Measurements from ENCODE around the gene LRRC23. TPM values are rescaled to one million over a fixed set of nuclear protein-coding genes. Genes with fewer than 3 reads are reported as not detected.

LRRC23 gene
- total and polyA plus RNA-seq, 9 of the 15 experiments (the other 6 are each of a cell fraction or from before 2014, with no cell fraction given) = 2.2 to 7.0 (median 3.0) TPM

GRCh38 chr12:6944381-6945186, 40.0 kb downstream of the LRRC23 start (continued):
- TF ChIP-seq, protein P1, sequence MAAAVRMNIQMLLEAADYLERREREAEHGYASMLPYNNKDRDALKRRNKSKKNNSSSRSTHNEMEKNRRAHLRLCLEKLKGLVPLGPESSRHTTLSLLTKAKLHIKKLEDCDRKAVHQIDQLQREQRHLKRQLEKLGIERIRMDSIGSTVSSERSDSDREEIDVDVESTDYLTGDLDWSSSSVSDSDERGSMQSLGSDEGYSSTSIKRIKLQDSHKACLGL (CRISPR knock-in tag; IDR thresholded peaks at IDR 0.05; ENCODE audit: borderline replicate concordance, poor library complexity, severe bottlenecking) = no peak
- TF ChIP-seq MEIS2 (IDR thresholded peaks at IDR 0.05; ENCODE audit: partially characterized antibody) (no peak), RBBP5 (IDR thresholded peaks at IDR 0.05; ENCODE audit: borderline replicate concordance, insufficient read depth, low read length, poor library complexity, severe bottlenecking) (peak; percentile 4), GATAD2A (IDR thresholded peaks at IDR 0.05) (no peak), ETV1 (tag; conservative IDR thresholded peaks at IDR 0.05; ENCODE audit: low read depth) (peak; percentile 72), PTRF (tag; IDR thresholded peaks at IDR 0.05) (no peak), ZNF76 (CRISPR knock-in tag; IDR thresholded peaks at IDR 0.05; ENCODE audit: borderline replicate concordance) (no peak), SFPQ (IDR thresholded peaks at IDR 0.05; ENCODE audit: low read depth, low read length) (peak; percentile 93), ZNF253 (CRISPR knock-in tag; conservative IDR thresholded peaks at IDR 0.05) (no peak), KAT8 (IDR thresholded peaks at IDR 0.05; ENCODE audit: low read depth) (no peak), DMBX1 (CRISPR knock-in tag; IDR thresholded peaks at IDR 0.05; ENCODE audit: borderline replicate concordance) (no peak), ZBTB9 (CRISPR knock-in tag; IDR thresholded peaks at IDR 0.05) (no peak), TAF9B (IDR thresholded peaks at IDR 0.05; ENCODE audit: partially characterized antibody) (no peak), EZH2 (IDR thresholded peaks at IDR 0.05; ENCODE audit: borderline replicate concordance, low read depth, low read length) (no peak), SIN3B (IDR thresholded peaks at IDR 0.05; ENCODE audit: low read depth) (no peak), SMARCA5 (IDR thresholded peaks at IDR 0.05) (no peak), RBM22 (IDR thresholded peaks at IDR 0.05; ENCODE audit: low read depth, low read length, poor library complexity, severe bottlenecking) (peak; percentile 98), BRD4 (IDR thresholded peaks at IDR 0.05) (no peak), NCOR1 (IDR thresholded peaks at IDR 0.05) (no peak), DPF2 (IDR thresholded peaks at IDR 0.05) (no peak), BACH1 (tag; IDR thresholded peaks at IDR 0.05) (no peak), RAD51 (IDR thresholded peaks at IDR 0.05; ENCODE audit: borderline replicate concordance, low read depth) (no peak)
- TF ChIP-seq, protein P2, sequence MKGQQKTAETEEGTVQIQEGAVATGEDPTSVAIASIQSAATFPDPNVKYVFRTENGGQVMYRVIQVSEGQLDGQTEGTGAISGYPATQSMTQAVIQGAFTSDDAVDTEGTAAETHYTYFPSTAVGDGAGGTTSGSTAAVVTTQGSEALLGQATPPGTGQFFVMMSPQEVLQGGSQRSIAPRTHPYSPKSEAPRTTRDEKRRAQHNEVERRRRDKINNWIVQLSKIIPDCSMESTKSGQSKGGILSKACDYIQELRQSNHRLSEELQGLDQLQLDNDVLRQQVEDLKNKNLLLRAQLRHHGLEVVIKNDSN (CRISPR knock-in tag; IDR thresholded peaks at IDR 0.05) = no peak
- TF ChIP-seq, protein P3, sequence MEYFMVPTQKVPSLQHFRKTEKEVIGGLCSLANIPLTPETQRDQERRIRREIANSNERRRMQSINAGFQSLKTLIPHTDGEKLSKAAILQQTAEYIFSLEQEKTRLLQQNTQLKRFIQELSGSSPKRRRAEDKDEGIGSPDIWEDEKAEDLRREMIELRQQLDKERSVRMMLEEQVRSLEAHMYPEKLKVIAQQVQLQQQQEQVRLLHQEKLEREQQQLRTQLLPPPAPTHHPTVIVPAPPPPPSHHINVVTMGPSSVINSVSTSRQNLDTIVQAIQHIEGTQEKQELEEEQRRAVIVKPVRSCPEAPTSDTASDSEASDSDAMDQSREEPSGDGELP (CRISPR knock-in tag; IDR thresholded peaks at IDR 0.05; ENCODE audit: borderline replicate concordance) = peak; percentile 79
